NCI-H82 (cell line): ENCODE measurements around the gene RAB4B.
A peak's percentile ranks its signal among the peaks of the same experiment; 100 is the strongest.
"Not testable (repeated sequence)": the region's sequence is repeated elsewhere in the genome, so short reads cannot be mapped to it uniquely, and the experiment has no call there.

Experiments used
- DNase-seq: peaks from one replicate; lab custom pipeline; 2025; lab: John Stamatoyannopoulos, UW

The RAB4B gene

DNA sequence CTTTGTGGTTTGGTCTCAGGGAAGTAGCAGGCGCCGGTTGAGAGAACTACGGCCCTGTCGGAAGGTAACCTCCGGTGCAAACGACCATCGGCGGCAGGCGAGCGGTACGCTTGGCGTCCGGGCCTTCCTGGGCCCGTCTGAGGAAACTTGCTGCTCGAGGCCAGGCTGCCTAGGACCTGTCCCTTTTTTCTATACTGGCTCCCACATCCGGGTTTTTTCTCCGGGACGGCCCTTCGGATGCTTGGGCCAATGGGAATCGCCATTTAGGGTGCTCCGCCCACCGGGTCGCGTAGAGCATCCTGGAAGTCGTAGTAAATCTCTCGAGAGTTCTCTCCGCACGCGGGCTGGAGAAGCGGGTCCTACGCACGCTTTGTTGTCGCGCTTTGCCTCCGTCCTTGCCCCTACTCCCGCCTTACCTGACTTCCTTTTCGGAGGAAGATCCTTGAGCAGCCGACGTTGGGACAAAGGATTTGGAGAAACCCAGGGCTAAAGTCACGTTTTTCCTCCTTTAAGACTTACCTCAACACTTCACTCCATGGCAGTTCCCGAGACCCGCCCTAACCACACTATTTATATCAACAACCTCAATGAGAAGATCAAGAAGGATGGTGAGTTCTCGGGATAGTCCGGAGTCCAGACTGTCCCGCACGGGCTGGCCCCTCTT, 27.0 kb upstream of the RAB4B start, which contains the start of gene SNRPA:
SNRPA (plus strand) TSS at position 330 of the 664 bp plus-strand sequence; CDS start at position 536, 206 bp downstream.
- peak; percentile 99 for DNase-seq

DNA sequence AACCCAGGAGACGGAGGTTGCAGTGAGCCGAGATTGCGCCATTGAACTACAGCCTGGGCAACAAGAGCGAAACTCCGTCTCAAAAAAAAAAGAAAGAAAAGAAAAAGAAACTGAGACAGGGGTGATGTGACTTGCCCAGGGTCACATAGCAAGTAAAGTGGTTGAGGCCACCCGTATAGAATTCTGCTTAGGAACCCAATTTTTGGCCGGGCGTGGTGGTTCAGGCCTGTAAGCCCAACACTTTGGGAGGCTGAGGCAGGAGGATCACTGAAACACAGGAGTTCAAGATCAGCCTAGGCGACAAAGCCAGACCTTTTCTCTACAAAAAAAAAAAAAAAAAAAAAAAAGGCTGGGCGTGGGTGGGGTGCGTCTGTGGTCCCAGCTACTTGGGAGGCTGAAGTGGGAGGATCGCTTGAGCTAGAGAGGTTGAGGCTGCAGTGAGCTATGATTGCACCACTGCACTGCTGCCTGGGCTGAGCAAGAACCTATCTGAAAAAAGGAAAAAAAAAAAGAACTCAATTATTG, 25.7 kb upstream of the RAB4B start:
- DNase-seq, result no peak

DNA sequence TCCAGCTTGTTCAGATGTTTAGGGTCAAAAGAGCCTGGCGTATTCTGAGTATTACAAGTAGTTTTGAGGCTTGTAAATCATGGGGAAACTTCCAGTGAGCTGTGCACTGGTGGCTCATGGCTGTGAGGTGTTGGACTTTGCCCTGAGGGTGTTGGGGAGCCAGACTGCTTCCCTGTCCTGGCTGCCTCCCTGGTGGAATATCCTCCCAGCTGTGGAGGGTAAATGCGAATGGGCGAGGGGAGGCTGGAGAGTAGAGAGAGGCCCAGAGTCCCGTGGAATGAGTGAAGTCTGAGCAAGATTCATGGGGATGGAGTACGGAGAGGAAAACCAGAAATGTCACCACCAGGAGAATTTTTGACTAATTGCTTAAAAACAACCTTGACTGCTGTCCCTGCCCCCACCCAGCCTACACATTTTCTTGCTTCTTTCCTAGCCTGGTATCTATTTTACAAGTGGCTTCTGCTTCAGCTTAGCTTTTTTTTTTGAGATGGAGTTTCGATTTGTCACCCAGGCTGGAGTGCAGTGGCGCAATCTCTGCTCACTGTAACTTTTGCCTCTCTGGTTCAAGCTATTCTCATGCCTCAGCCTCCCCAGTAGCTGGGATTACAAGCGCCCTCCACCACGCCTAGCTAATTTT, 23.3 kb upstream of the RAB4B start:
- no peak for DNase-seq

GRCh38 chr19:40755248-40755624, 22.8 kb upstream of the RAB4B start:
- DNase-seq, result no peak

- no peak for DNase-seq
These were observed 22.3 kb upstream of the RAB4B start for GRCh38 chr19:40755791-40756190.

DNA sequence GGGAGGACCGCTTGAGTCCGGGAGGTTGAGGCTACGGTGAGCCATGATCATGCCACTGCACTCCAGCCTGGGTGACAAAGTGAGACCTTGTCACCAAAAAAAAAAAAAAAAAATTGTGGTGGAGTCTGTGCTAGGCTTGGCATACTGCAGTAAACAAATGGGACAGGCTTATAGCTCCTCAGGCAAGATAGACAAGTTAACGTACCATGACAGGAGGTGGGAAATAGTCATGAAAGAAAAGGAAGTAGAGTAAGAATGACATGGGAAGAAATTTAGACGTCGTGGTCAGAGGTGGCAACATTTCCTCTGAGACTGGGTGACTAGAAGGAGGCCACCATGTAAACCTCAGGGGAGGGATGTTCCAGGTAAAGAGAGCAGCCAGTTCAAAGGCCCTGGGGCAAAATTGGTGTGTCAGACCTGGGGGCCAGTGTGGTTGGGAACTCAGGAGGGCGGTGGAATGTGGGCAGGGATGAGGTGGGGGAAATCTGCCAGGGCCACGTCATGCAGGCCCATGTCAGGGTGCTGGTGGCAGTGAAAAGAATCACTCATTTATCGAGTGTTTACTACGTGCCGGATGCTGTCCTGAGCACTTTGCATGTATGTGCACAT, 21.4 kb upstream of the RAB4B start:
- DNase-seq, result no peak

GRCh38 chr19:40758491-40758890, 19.6 kb upstream of the RAB4B start:
- no peak for DNase-seq

- no peak for DNase-seq
These were observed 18.7 kb upstream of the RAB4B start for GRCh38 chr19:40759352-40759751.

DNA sequence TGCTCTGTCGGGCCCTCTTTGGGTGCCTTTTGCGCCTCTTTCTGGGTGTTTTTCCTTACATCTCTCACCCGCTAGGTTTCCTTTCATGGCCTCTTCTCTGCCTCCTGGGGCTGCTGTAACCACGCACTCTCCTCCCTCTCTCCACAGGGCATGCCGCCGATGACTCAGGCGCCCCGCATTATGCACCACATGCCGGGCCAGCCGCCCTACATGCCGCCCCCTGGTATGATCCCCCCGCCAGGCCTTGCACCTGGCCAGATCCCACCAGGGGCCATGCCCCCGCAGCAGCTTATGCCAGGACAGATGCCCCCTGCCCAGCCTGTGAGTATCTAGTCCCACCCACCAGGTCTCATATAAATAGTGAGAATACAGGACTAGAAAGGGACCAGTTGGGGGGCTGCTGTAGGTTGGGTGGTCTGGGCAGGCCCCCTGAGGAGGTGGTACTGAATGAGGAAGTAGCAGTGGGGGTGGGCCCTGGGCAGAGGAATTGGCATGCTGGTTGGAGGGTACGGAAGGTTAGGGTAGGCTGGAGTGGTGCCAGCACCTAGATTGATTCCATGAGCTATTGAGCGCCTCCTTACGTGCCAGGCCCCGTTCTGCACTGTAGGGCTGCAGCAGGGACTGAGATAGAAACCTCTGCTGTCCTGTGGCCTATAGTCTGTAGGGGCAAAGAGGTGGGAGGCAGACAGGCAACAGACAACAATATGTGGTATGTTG, 15.1 kb upstream of the RAB4B start:
- DNase-seq, result no peak

DNA sequence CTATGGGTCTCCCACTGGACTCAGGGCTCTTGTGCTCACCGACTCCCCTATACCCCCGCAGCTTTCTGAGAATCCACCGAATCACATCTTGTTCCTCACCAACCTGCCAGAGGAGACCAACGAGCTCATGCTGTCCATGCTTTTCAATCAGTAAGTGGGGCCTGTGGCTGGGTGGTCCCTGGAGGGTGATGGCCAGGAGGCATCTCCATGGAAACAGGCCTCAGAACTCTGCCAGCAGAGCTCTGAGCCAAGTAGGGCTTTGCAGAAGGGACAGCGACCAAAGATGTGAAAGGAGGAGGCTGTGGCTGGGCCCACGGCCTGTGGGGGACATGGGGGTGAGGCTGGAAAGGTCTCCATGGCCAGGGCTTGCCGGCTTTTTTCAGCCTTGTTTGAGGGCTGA, 14.5 kb upstream of the RAB4B start:
- DNase-seq, result no peak

GRCh38 chr19:40763963-40764362, 14.1 kb upstream of the RAB4B start:
- no peak for DNase-seq

- DNase-seq, result not testable (repeated sequence)
These were observed 11.7 kb upstream of the RAB4B start for GRCh38 chr19:40766385-40766784.

- no peak for DNase-seq
These were observed 9.2 kb upstream of the RAB4B start for GRCh38 chr19:40768869-40769268.

GRCh38 chr19:40771101-40771862, 6.8 kb upstream of the RAB4B start:
- peak; percentile 58 for DNase-seq

- no peak for DNase-seq
These were observed 3.0 kb upstream of the RAB4B start, which contains the start of gene MIA for GRCh38 chr19:40774916-40775631. Gene MIA, plus strand, starts transcription at chr19:40775521. Its CDS starts 22 bp downstream, at chr19:40775543.

DNA sequence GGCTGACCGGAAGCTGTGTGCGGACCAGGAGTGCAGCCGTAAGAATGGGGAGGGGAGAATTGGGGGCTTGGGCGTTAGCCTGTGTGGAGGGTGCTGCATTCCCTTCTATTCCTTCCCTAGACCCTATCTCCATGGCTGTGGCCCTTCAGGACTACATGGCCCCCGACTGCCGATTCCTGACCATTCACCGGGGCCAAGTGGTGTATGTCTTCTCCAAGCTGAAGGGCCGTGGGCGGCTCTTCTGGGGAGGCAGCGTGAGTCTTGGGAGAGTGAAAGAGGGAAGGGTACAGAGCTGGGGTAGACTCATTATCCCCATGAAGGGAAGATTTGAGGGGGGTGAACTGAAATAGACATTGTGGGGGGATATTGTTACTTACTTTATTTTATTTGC, 2.4 kb upstream of the RAB4B start:
- DNase-seq, result no peak

- no peak for DNase-seq
These were observed 1.7 kb upstream of the RAB4B start for GRCh38 chr19:40776364-40776763.

GRCh38 chr19:40776932-40777644, 959 bp upstream of the RAB4B start:
- DNase-seq, result peak; percentile 98

- DNase-seq, result no peak
These were observed 456 bp upstream of the RAB4B start for GRCh38 chr19:40777645-40777936.

GRCh38 chr19:40778706-40779284, 748 bp downstream of the RAB4B start:
- no peak for DNase-seq
